GM18520 (cell line): ENCODE data around the gene HTRA1.

Experiments used
- ATAC-seq: cut with Tn5 transposase; IDR thresholded peaks from one replicate; pipeline ENCODE4 v1.9.1; 2021; ENCODE audit not compliant: unreplicated experiment

The HTRA1 gene

DNA sequence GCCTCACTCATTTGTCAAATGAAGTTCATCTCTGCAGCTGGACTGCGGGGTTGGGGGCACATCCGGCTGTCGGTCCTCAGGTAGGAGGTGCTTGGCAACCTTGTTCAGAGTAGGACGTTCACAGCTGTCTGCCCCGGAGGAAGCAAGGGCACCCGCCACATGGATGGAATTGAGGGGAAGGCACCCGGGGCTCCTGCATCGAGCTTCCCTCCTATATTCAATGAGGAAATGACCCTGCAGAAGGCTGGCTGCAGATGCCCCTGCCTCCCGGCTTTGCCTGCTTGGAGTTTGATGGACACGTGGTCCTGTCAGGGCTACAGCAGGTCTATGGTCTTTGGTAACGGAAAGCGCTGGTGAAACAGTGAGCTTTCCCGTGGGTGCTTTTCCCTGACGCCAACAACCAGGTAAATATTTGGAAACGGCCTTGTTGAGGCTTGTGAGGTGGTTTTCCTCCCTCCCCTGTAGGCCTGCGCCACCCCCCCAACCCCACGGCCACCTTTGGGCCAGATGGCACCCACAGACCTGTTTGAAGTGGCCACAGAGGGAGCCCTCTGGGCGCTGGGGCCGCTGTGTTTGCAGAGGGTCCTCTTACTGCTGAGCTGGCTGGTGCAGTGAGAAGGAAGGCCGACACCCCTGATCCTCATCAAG lies 32.9 kb downstream of the HTRA1 start:
- no peak for ATAC-seq

DNA sequence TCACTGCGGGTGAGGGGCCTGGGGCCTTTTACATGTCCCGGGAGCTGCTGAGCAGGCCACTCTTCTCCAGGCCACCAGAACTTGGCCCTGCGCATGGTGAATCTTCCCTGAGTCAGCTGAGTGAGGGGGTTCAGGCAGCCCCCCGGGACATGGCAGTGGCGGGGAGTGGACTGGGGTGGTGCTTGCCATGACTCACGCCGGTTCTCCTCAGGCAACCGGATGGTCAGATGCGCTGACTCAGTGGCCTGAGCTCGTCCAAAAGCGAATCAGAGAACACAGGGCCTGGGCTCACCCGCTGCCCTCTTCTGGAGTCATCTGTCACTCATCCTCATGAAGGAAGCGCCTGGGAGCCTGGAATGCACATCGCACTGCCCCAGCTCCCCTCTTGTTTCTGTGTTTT lies 33.5 kb downstream of the HTRA1 start:
- no peak for ATAC-seq

DNA sequence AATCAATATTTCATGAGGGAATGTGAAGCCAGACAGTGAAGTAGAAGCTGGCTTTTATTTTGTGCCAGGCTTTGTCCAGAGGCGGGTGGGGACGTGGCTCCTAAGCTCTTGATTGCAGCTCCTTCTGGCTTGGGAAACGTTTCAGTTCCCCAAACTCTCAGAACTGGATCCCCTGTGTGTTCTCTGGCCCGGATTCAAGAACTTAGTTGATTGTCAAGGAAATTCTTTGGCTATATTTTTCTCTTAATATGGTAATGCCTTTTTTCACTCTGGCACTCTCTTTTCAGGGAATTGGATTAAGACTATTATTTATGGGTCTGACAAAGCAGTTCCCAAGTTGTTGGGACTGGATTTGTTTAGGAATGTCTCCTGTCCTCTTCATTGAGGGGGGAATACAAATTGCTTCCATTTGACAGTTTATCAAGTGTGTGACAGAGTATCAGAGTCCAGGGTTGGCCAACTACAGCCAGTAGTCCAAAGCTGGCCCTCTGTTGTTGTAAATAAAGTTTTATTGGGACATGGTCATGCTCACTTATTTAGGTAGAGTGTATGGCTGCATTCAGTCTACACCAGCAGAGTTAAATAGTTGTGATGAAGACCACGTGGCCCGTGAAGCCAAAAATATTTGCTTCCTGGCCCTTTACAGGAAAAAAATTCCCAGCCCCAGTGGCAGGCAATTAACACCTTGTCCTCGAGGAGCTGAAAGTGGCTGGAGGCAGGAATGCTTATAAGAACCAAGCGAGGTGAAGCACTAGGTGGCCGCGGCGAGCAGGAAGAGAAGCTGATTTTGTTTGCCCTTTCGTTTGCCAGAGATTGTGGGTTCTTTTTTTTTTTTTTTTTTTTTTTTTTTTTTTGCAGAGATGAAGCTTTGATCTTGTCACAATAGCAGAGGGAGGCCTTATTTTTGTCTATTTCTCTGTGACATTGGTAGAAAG lies 34.3 kb downstream of the HTRA1 start:
- ATAC-seq = no peak

DNA sequence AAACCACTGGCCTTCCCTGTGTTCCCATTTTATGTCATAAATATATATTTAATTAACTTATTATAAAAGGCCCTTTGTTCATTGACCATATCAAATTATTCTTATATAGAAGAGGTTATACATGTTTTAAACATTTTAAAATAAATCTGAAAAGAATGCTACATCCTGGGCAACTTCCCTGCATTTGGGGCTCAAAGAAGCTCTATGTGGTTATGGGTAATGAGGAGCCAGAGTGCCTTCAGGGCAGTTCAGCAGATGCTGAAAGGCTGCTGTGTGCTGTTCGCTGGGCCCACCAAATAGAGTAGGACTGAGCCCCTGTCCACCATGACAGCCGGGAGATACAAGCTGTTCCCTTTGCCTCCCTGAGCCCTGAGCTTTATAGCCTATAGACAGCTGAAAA lies 35.9 kb downstream of the HTRA1 start:
- no peak for ATAC-seq

DNA sequence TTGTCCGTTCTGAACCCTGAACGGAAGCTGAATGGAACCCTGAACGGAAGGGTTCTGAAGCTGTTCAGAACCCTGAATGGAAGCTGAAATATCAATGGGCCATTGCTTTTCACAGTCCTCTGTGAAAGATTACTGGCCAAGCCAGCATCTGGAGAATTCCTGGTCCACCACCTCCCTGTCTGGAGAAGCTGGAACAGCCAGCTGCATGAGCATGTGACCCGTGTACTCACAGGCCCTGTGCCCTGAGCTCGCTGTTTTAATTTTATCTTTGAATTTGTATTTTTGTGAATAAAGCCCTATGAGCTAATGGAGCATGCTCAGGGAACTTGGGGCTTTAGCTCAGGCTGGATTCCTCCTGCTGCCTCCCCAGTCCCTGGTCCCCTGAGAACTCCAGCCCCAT lies 37.2 kb downstream of the HTRA1 start:
- ATAC-seq = no peak

DNA sequence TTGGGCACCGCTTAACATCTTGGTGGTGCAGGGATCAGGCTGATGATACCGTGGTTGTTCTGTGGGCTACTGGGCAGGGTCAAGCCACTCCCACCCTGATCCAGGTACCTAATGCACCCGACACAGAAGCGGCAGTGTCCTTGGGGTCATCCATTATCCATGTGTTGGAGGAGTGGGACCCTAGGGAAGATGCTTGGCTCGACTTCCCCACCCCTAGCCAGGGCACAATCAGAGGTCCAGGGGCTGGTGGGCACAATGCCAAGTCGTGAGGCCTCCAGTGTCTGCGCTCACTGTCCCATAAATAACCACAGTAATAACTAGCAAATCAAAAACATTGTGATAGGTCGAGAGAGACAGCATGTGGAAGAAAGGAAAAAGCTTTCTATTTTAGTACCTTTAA lies 37.7 kb downstream of the HTRA1 start:
- no peak for ATAC-seq

DNA sequence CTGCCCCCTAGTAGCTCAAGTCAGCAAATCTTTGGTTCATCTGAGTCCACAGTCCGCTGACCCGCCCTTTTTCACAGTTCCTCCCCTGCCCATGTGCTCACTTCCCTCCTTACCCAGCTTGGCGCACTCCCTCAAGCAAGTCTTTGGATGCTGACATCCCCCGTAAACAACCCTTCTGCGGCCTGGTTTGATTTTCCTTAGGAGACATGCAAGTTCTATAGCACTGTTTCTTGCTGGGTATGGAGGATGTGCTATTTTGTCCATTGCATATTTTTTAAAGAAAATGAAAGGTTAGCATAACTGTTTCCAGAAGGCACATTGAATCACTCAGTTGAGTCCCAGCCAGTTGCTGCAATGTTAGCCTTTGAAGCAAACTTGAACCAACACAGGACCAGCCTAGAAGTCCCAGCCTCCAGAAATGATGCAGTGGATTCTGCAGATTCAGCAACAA lies 38.2 kb downstream of the HTRA1 start:
- ATAC-seq = no peak

DNA sequence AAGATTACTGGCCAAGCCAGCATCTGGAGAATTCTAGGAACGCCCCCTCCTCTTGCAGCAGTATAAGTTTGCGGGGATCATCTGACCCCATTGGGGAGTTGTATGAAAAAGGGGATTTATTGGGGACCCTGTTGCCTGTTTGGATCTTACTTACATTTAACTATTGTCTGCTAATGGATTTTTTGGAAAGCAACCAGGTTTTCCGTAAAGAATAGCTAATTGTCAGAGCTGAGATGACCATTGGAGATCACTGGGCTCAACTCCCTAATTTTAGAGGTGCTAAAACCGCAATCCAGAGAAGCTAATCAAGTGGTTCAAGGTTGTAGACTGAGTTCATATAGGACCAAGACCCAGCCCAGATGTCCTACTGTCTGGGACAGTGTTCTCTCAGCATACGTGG lies 38.8 kb downstream of the HTRA1 start:
- no peak for ATAC-seq

DNA sequence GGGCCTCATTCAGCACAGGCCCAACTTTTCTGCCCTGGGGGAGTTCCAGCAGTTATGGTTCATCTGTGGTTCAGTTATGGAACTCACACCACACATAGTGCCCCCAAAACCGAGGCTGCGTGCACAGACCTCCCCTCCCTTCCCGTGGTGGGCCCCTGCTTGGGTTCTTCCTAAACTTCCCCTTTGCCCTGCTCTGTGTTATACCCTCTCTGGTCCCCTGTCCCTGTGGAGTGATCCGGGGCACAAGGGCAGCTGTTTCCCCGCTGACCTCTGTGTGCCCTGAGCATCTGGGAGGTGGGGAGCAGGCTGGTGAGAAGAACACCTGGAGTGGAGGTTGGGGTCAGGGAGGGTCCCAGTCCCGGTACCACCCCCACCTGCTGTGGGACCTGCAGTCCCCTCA lies 39.4 kb downstream of the HTRA1 start:
- ATAC-seq = no peak

DNA sequence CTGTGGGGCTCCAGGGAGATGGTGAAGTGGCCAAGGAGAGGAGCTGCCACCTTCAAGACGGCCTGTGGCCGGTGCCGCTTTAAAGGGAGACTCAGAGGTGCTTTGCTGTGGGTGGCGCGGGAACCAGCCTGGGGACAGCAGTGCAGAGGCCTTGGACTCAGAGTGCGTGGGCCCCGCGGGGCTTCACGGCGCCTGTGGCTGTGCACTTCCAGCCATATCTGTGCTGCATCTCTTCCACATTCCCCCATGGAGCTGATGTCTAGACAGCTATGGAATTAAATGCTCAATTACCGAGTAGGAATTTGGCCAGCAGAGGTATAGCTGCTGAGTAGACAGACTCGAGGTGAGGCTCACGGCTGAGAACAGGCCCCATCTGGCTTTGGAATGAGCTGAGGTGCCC lies 41.7 kb downstream of the HTRA1 start:
- no peak for ATAC-seq

DNA sequence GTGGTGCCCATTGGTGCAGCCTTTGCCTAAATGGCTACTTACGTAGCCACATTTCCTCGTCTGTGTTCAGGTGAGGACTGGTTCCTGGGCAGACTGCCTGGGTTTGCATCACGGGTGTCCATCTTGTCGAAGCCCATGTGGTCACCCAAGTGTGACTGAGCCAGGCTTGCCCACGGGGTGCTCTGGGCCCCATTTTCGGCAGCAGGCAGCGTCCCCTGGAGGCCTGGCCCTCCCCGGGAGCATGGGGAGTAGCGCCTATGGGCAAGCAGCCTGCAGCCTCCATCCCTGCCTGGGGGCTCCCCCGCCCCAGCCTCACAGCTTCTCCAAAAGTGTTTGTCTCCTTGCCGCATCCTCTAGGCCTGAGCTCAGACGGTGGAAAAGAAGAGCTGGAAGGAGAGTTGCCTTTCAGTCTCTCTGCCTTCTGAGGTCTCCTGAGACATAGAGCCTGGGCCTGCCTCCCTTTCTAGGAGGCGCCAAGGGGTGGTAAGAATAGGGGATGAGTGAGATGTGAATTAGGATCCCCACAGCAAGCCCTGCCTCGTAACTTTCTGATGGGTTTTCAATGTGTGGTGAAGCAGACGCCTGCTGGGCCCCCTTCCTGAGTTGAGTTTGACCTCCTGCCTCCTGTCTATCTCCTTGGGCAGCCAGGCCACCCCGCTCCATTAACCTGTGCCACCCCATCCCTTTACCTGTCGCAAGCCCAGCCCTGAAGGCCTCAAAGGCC lies 42.7 kb downstream of the HTRA1 start:
- ATAC-seq = no peak

DNA sequence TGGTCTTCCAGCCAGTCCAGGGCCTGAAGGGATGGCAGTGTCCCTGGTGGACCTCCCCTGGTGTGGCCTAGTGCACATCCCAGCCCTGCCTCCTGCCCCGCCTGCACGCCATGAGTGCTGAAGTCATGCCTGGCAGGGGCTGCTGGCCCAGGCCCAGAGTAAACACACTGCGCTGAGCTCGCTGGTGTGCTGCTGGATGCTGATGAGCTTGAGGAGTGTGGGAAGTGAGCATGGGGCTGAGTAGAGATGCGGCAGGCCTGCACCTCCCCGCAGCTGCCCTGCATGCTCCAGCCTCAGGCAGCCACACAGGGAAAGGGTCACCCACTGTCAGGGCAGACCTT lies 43.2 kb downstream of the HTRA1 start:
- no peak for ATAC-seq

DNA sequence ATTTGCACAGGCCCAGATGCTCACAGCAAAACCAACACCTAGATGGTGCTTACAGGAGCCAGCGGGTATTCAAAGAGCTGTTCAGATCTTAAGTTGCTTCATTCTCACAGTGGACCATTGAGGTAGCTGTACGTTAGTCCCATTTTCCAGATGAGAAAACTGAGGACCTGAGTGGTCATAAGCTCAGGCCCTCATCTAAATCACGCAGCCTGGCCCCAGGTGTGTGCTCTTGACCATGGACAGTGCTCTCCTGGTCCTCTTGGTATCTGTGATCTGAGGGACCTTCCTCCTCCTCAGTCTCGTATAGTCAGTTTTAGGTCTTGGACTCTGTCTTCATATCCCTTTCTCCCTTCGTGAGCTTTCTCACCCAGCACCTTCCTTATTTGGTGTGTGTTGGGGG lies 43.7 kb downstream of the HTRA1 start:
- ATAC-seq = no peak

DNA sequence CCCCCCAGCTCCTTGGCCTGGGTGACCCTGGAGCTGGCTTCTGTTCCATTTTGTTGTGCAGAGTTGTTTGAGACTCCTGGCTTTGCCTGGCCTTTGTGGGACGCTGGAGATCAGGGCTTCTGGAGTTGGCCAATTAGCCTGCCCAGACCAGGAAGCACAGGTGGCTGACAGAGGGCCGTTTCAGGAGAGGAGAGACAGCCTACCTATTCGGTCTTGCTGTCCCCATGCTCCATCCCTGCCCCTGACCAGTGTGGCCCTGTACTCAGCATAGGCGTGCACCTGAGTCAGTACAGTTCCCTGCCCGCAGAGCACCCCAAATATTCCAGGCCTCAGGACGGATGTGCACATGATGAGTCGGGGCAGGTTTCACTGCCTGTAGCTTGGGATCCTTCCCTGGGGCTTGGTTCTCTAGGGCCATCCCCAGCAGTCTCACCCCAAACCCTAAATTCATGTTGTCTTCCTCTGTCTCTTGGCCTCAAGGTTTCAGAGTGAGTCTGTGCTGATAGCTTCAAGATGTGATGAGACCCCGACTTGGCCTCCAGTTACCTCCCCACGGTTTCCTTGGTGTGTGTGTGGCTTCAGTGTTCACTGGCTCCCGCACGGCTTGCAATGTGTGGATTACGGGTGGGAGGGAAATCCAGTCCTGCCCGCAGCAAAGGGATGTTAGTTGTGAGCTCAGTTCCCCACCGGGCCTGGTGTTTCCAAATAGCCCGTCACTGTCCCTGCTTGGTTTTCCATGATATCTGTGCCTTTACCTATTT lies 44.7 kb downstream of the HTRA1 start:
- ATAC-seq = no peak

DNA sequence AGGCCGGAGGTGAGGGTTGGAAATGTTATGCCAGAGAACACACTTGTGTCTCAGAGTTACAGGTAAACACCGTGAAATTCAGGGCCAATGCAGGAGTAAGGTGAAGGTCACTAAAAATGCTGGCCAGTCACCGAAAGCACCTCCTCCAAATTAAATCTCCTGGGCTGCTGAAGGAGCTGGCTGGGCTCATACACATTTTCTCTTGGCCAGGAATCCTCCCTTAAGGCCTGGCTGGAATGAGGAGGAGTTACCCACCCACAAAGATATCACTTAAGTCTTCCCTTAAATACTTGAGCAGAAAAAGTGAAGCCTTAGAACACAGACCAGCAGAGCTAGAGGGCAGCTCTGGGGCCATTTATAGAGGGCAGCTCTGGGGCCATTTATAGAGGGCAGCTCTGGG lies 46.3 kb downstream of the HTRA1 start:
- ATAC-seq = no peak

DNA sequence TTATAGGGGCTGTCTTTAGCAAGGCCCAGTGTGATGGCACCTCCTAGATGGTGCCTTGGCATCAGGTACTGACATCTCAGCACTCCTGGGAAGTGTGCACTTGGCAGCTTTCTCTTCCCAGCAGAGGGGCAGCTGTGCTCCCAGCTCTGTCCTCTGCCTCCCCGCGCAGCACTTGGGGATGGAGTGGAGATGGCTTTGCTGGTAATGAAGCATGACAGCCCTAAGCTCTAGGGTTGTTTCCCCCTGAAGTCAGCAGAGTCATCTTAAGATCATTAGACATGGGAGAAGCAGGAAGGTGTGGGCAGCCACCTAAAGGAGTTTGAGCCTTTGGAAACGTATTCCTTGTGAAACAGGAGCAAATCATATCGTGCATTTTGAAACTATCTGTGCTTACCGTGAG lies 46.7 kb downstream of the HTRA1 start:
- no peak for ATAC-seq

DNA sequence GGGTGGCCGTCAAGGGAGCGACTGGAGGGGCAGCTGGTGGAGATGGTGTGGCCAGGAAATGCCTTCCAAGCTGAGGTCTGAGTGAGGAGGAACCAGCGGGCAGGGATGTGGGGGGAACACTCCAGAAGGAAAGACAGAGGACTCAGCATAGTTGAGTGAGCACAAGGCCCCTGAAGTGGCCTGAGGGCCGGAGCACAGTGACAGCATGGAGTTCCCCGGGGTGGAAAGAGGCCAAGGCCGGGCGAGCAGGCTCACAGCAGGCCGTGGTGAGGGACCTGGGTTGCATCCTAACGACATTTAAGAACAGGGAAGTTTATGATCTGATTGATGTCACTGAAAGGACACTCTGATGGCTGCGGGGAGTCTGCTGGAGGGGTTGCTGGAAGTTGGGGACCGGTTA lies 48.0 kb downstream of the HTRA1 start:
- ATAC-seq = no peak

DNA sequence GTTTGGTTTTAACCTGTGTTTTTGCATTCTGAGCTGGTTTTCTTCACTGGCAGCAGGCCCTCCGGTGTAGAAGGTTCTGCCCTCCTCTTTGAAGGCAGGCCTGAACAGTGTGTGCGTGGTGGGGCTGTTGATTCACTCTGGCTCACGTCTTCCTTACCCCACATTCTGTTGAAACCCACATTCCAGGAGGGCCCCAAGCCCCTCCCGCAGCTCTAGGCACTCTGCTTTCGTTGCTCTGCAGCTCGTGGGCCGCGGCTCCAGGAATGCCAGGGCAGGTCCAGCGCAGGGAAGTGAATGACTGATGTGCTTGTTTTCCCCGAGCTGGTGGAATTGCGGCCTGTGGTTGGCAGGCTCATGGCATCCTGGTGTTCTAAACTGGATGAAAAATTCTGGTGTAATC lies 49.0 kb downstream of the HTRA1 start:
- no peak for ATAC-seq

DNA sequence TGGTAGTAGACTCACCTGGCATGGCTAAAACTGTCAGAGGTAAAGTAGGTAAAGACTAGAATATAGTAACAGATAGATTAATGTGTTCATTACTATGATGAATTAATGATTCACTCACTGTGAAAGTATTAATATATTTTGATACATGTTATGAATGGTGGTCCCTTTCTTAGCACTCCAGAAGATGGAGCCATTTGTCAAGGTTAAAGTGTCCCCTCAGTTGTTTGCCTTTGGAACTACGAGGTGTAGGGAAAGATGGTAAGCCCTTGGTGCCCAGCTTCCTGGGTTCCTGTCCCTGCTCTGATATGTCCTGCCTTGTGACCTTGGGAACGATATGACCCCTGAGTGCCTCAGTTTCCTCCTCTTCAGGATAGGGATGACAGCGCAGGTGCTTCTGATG lies 49.4 kb downstream of the HTRA1 start:
- no peak for ATAC-seq

DNA sequence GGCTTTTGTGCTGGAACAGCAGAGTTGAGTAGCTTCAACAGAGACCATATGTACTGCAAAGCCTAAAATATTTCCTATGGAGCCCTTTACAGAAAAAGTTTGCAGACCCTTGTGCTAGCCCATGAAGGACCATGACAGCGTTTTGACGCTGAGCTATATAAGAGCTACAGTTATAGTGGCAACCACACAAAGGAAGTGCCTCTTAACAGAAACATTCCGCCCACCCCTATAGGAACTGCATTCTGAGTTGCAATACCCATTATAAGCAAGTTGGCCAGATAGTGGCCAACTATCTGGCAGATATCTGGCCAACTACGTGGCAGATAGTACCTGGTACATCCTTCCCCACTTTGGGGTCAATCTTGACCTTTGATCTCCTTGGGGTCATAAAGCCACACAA lies 51.7 kb downstream of the HTRA1 start:
- ATAC-seq = no peak
